ENCODE data around the gene MPP1.

Gene MPP1

GRCh38 chrX:154785716-154786115 is 19.6 kb downstream of the MPP1 start:
- peak in 1 of 2 experiments; percentile 49 for DNase-seq (ENCODE audit: low read depth in 1 of 2, low spot score in 1 of 2)
- H3K27ac ChIP-seq (replicated peaks), result peak overlapping the region; percentile 49
- TF ChIP-seq GABPA (IDR thresholded peaks at IDR 0.05; ENCODE audit: low read depth) (no peak), REST (IDR thresholded peaks at IDR 0.05; ENCODE audit: insufficient replicate concordance, low read depth) (no peak), POLR2AphosphoS5 (IDR thresholded peaks at IDR 0.05; ENCODE audit: low read depth) (no peak), CTCF (IDR thresholded peaks at IDR 0.05; ENCODE audit: insufficient read depth, low read length) (no peak), SPI1 (IDR thresholded peaks at IDR 0.05; ENCODE audit: borderline replicate concordance, low read depth) (no peak)
- H3K27me3 ChIP-seq (ENCODE audit: insufficient read depth, poor library complexity, severe bottlenecking), result no peaks in the 10 kb centered on the region
- H3K4me3 ChIP-seq (replicated peaks; ENCODE audit: insufficient read depth, low read length), result no peak overlapping the region

GRCh38 chrX:154784149-154784995 is 20.9 kb downstream of the MPP1 start:
- Histone ChIP-seq H3K4me3 (replicated peaks; ENCODE audit: insufficient read depth, low read length) (no peak overlapping the region), H3K27ac (replicated peaks) (peak overlapping the region; percentile 49), H3K27me3 (ENCODE audit: insufficient read depth, poor library complexity, severe bottlenecking) (no peaks in the 10 kb centered on the region)
- TF ChIP-seq SPI1 (IDR thresholded peaks at IDR 0.05; ENCODE audit: borderline replicate concordance, low read depth), result peak; percentile 81
- TF ChIP-seq REST (IDR thresholded peaks at IDR 0.05; ENCODE audit: insufficient replicate concordance, low read depth), result no peak
- DNase-seq (ENCODE audit: low read depth in 1 of 2, low spot score in 1 of 2), result peak in 1 of 2 experiments; percentile 66

- TF ChIP-seq GABPA (IDR thresholded peaks at IDR 0.05; ENCODE audit: low read depth) (no peak), CTCF (IDR thresholded peaks at IDR 0.05; ENCODE audit: insufficient read depth, low read length) (no peak), SPI1 (IDR thresholded peaks at IDR 0.05; ENCODE audit: borderline replicate concordance, low read depth) (no peak), POLR2AphosphoS5 (IDR thresholded peaks at IDR 0.05; ENCODE audit: low read depth) (no peak), REST (IDR thresholded peaks at IDR 0.05; ENCODE audit: insufficient replicate concordance, low read depth) (no peak)
- no peak for DNase-seq (ENCODE audit: low read depth in 1 of 2, low spot score in 1 of 2)
- no peak overlapping the region for H3K27ac ChIP-seq (replicated peaks)
- no peak overlapping the region for H3K4me3 ChIP-seq (replicated peaks; ENCODE audit: insufficient read depth, low read length)
- H3K27me3 ChIP-seq (ENCODE audit: insufficient read depth, poor library complexity, severe bottlenecking), result no peaks in the 10 kb centered on the region
Observed at GRCh38 chrX:154780968-154781367, 24.3 kb downstream of the MPP1 start.

Measured in HL-60 (cell line).